ENCODE measurements around the gene SLC17A9. TPM values are rescaled to one million over a fixed set of nuclear protein-coding genes. Genes with fewer than 3 reads are reported as not detected.

The SLC17A9 gene
- total and polyA plus RNA-seq, 10 of the 15 experiments (the other 5 are each of a cell fraction or from before 2014, with no cell fraction given) = 0.72 to 74.1 (median 29.4) TPM

DNA sequence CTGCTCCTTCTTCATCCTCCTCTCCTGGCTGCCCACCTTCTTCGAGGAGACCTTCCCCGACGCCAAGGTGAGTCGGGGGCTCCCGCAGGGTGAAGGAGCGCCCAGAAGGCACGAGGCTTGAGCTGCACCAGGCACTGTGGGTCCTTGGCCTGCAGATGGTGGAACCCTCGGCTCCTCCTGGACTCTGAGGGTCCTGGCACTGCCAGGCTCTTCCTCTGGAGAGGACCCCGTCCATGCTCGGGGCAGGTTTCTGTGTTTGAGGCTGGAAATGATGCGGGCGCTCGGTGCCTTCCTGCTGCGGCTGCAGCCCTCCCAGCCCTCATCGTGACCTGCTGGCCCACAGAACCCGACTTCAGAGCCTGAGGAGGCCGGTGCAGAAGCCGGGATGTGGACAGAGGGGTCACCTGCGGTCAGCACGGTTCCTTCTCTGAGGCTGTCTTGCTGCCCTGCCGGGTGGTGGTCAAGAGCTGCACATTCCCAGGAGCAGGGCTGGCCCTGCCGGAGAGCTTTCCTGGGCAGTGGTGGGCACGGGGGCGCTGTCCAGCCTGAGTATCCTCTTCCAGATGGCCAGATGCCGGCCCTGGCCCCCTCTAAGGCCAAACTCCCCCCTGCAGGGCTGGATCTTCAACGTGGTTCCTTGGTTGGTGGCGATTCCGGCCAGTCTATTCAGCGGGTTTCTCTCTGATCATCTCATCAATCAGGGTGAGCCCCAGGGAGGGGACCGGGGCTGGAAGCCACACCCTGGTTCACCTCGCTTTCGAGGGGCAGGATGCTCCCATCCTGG lies 11.3 kb downstream of the SLC17A9 start (continued):
- no peak for TF ChIP-seq NFYA (IDR thresholded peaks at IDR 0.05; ENCODE audit: borderline replicate concordance, low read depth, low read length)
- TF ChIP-seq MLLT1 (IDR thresholded peaks at IDR 0.05) = no peak
- no peak for TF ChIP-seq SMARCA5 (IDR thresholded peaks at IDR 0.05)
- no peak for TF ChIP-seq SREBF1 (IDR thresholded peaks at IDR 0.05; ENCODE audit: low read length)
- no peak for TF ChIP-seq ZBED1 (IDR thresholded peaks at IDR 0.05; ENCODE audit: borderline replicate concordance)
- TF ChIP-seq EED (IDR thresholded peaks at IDR 0.05; ENCODE audit: low read depth) = no peak
- no peak for TF ChIP-seq RBBP5 (conservative IDR thresholded peaks at IDR 0.05)
- TF ChIP-seq MXI1 (IDR thresholded peaks at IDR 0.05; ENCODE audit: low read depth, low read length) = no peak
- TF ChIP-seq CBX3 (IDR thresholded peaks at IDR 0.05; ENCODE audit: borderline replicate concordance, low read depth) = no peak
- no peak for TF ChIP-seq TARDBP (IDR thresholded peaks at IDR 0.05; ENCODE audit: borderline replicate concordance)

GRCh38 chr20:62964700-62965099 lies 12.2 kb downstream of the SLC17A9 start:
- RAD21 ChIA-PET (ENCODE audit: unreplicated experiment) = no interaction called here
- no peaks in the 10 kb centered on the region for H4K20me1 ChIP-seq (ENCODE audit: control insufficient read depth, insufficient read depth)
- H3K79me2 ChIP-seq (ENCODE audit: control insufficient read depth, insufficient read depth, low read length) = no peaks in the 10 kb centered on the region
- no peak overlapping the region for H3K9ac ChIP-seq (ENCODE audit: control insufficient read depth, insufficient read depth, low read length)
- no peak overlapping the region for H2AFZ ChIP-seq (ENCODE audit: control insufficient read depth, low read depth, low read length)
- POLR2A ChIA-PET = interaction anchor here (1.1 kb wide), 1 partner anchor 13 kb away, joined by 3 read pairs; no protein-coding TSS in a partner anchor
- 73% methylated on average over 20 of the region's 20 CpGs for WGBS (ENCODE audit: insufficient coverage, insufficient replicate concordance, low lambda C conversion rate, missing lambda C conversion rate)
- in situ Hi-C loops (cut with MboI) = no loop called here
- H3K27me3 ChIP-seq (replicated peaks in 1 of 2; ENCODE audit: control insufficient read depth in 2 of 2, insufficient read depth in 2 of 2, low read length in 1 of 2) = no peaks in the 10 kb centered on the region
- DNase-seq (ENCODE audit: low read depth, low spot score) = no peak
- peaks cover 16 to 17% of the 10 kb centered on the region in 2 experiments; a peak in 3 of 4 replicates for H3K36me3 ChIP-seq (ENCODE audit: control insufficient read depth in 2 of 2, insufficient read depth in 2 of 2, low read length in 1 of 2)
- H3K9me3 ChIP-seq (replicated peaks; ENCODE audit: control insufficient read depth, insufficient read depth, low read length) = no peaks in the 10 kb centered on the region
- TF ChIP-seq CEBPB (IDR thresholded peaks at IDR 0.05; ENCODE audit: borderline replicate concordance in 1 of 2, low read depth in 2 of 2, low read length in 2 of 2) (no peak), NKRF (conservative IDR thresholded peaks at IDR 0.05) (no peak), JUND (IDR thresholded peaks at IDR 0.05; ENCODE audit: low read depth, low read length) (no peak), ATF7 (IDR thresholded peaks at IDR 0.05; ENCODE audit: low read depth) (no peak)
- no peak overlapping the region for H3K4me3 ChIP-seq
- FAIRE-seq = no peak
- H3K4me1 ChIP-seq (ENCODE audit: control insufficient read depth, insufficient read depth, low read length) = no peaks in the 10 kb centered on the region
- H3K27ac ChIP-seq (ENCODE audit: control insufficient read depth, insufficient read depth) = no peak overlapping the region
- SMC1A ChIA-PET (ENCODE audit: uncharacterized antibody, unreplicated experiment) = no interaction called here
- no TSS peak for BruUV-seq (replicated peaks)
- intact Hi-C loops (cut with micrococcal nuclease; ENCODE audit: unreplicated experiment) = no loop called here
- no peak overlapping the region for H3K4me2 ChIP-seq (ENCODE audit: control insufficient read depth, insufficient read depth)
- CTCF ChIA-PET = interaction anchor here (0.6 kb wide), 1 partner anchor 8 kb away, joined by 3 read pairs; no protein-coding TSS in a partner anchor
- no peak for ATAC-seq
